ENCODE data around the gene RPUSD4. TPM values are rescaled to one million over a fixed set of nuclear protein-coding genes. Genes with fewer than 3 reads are reported as not detected.

The RPUSD4 gene
- total RNA-seq, 1 experiment from 2014 or later: 40.1 TPM

- TF ChIP-seq SRF (IDR thresholded peaks at IDR 0.05; ENCODE audit: low read depth): no peak
These were observed 13.8 kb upstream of the RPUSD4 start (continued) for GRCh38 chr11:126225295-126225665.

- Histone ChIP-seq H3K9me3 (ENCODE audit: control insufficient read depth in 1 of 2, insufficient read depth in 1 of 2, low read depth in 1 of 2, low read length in 2 of 2) (no peaks in the 10 kb centered on the region), H3K4me2 (ENCODE audit: low read length) (no peak overlapping the region), H3K9me2 (ENCODE audit: insufficient read depth) (no peaks in the 10 kb centered on the region), H3K4me3 (replicated peaks in 1 of 2; ENCODE audit: low read depth in 1 of 2, low read length in 2 of 2) (no peak overlapping the region), H4K20me1 (ENCODE audit: insufficient read depth) (no peaks in the 10 kb centered on the region), H3K4me1 (ENCODE audit: control insufficient read depth in 1 of 2, insufficient read depth in 2 of 2, low read length in 2 of 2) (no peaks in the 10 kb centered on the region), H3K36me3 (ENCODE audit: control insufficient read depth in 1 of 2, insufficient read depth in 2 of 2, low read length in 2 of 2) (no peaks in the 10 kb centered on the region), H3K27me3 (ENCODE audit: insufficient read depth, low read length) (no peaks in the 10 kb centered on the region), H3K27ac (ENCODE audit: low read depth, low read length) (no peak overlapping the region), H3K9ac (ENCODE audit: low read length) (no peak overlapping the region), H3K79me2 (ENCODE audit: insufficient read depth, low read length) (peaks cover 58% of the 10 kb centered on the region), H2AFZ (ENCODE audit: low read depth, low read length, poor library complexity, severe bottlenecking) (no peak overlapping the region)
- ChIA-PET RAD21 (ENCODE audit: low non-redundant PET in 1 of 2, low total read pairs in 2 of 2, uncharacterized antibody in 2 of 2, unreplicated experiment in 2 of 2) (no interaction called here), CTCF (no interaction called here), POLR2A (no interaction called here)
- no peak for DNase-seq (ENCODE audit: low read depth, low spot score)
- TF ChIP-seq CBX3 (IDR thresholded peaks at IDR 0.05; ENCODE audit: low read depth): no peak
- TF ChIP-seq MAX (IDR thresholded peaks at IDR 0.05): no peak
- TF ChIP-seq ATF3 (IDR thresholded peaks at IDR 0.05): no peak
- no peak for TF ChIP-seq SRF (IDR thresholded peaks at IDR 0.05; ENCODE audit: low read depth)
- no peak for TF ChIP-seq EZH2 (IDR thresholded peaks at IDR 0.05)
- no peak for TF ChIP-seq EGR1 (IDR thresholded peaks at IDR 0.05; ENCODE audit: low read depth)
- TF ChIP-seq SIN3A (IDR thresholded peaks at IDR 0.05; ENCODE audit: low read depth): no peak
- TF ChIP-seq REST (IDR thresholded peaks at IDR 0.05; ENCODE audit: low read depth): no peak
- no peak for TF ChIP-seq CEBPB (IDR thresholded peaks at IDR 0.05; ENCODE audit: low read depth)
- no peak for TF ChIP-seq ZBTB33 (IDR thresholded peaks at IDR 0.05; ENCODE audit: extremely low read depth, insufficient replicate concordance, low read length)
- TF ChIP-seq ZFX (IDR thresholded peaks at IDR 0.05): no peak
- no peak for TF ChIP-seq ZNF274 (IDR thresholded peaks at IDR 0.05; ENCODE audit: low read depth, low read length)
- TF ChIP-seq SP1 (IDR thresholded peaks at IDR 0.05; ENCODE audit: low read depth): no peak
- TF ChIP-seq POLR2AphosphoS5 (IDR thresholded peaks at IDR 0.05; ENCODE audit: low read depth, low read length): no peak
- TF ChIP-seq JUND (IDR thresholded peaks at IDR 0.05): no peak
- no peak for TF ChIP-seq POLR2A (IDR thresholded peaks at IDR 0.05; ENCODE audit: borderline replicate concordance, extremely low read depth, insufficient read depth, insufficient read length)
- no peak for TF ChIP-seq ELF1 (IDR thresholded peaks at IDR 0.05; ENCODE audit: borderline replicate concordance, low read depth)
- no peak for TF ChIP-seq FOSL1 (IDR thresholded peaks at IDR 0.05; ENCODE audit: low read depth)
- no peak for TF ChIP-seq RAD21 (IDR thresholded peaks at IDR 0.05; ENCODE audit: low read depth)
- BruUV-seq (replicated peaks): no TSS peak
- intact Hi-C loops (cut with micrococcal nuclease): no loop called here
- no peak for ATAC-seq
These were observed 13.3 kb upstream of the RPUSD4 start for GRCh38 chr11:126224647-126225294.

Data from HCT116 (cell line).